ENCODE results near the gene ARID1B. TPM values are rescaled to one million over a fixed set of nuclear protein-coding genes. Genes with fewer than 3 reads are reported as not detected.

The ARID1B gene
- total and polyA plus RNA-seq, 2 of the 4 experiments (the other 2 are of a cell fraction): 14.5 to 20.1 TPM

GRCh38 chr6:157013649-157014304 lies 236.6 kb downstream of the ARID1B start:
- no peak overlapping the region for H2BK15ac ChIP-seq (ENCODE audit: low read depth, low read length)
- POLR2A ChIA-PET (ENCODE audit: unreplicated experiment): no interaction called here

More at GRCh38 chr6:157013649-157014304, 236.6 kb downstream of the ARID1B start:
- Histone ChIP-seq H3K36me3 (ENCODE audit: control insufficient read depth, insufficient read depth, low read length) (no peaks in the 10 kb centered on the region), H3K14ac (replicated peaks; ENCODE audit: low read depth, low read length) (no peak overlapping the region), H3K18ac (ENCODE audit: low read depth, low read length) (no peak overlapping the region), H4K91ac (ENCODE audit: insufficient read depth, low read depth, low read length) (no peak overlapping the region), H3K79me1 (ENCODE audit: low read depth in 1 of 2, low read length in 2 of 2) (peaks cover 39 to 68% of the 10 kb centered on the region in 2 experiments), H3K23ac (ENCODE audit: low read depth, low read length) (no peak overlapping the region), H3K4me3 (ENCODE audit: insufficient read depth, low read depth, low read length) (no peak overlapping the region), H4K20me1 (ENCODE audit: insufficient read depth, low read length) (peaks cover 6% of the 10 kb centered on the region; the same call in 1 of the 2 replicates), H2BK20ac (ENCODE audit: low read depth, low read length) (no peak overlapping the region), H3K27me3 (ENCODE audit: control insufficient read depth, insufficient read depth, low read length) (no peaks in the 10 kb centered on the region), H3K27ac (ENCODE audit: insufficient read depth, low read length) (no peak overlapping the region), H2AK5ac (ENCODE audit: low read depth, low read length) (no peak overlapping the region), H3K4me1 (ENCODE audit: control insufficient read depth, insufficient read depth, low read length) (peaks cover 2% of the 10 kb centered on the region), H3K9me1 (ENCODE audit: insufficient read depth, low read length) (peaks cover 1% of the 10 kb centered on the region), H4K8ac (ENCODE audit: low read depth in 2 of 2, low read length in 2 of 2) (no peak overlapping the region), H3K9me3 (ENCODE audit: control insufficient read depth, insufficient read depth, low read length) (no peaks in the 10 kb centered on the region), H2BK5ac (ENCODE audit: low read depth, low read length, poor library complexity, severe bottlenecking) (no peak overlapping the region), H2AK9ac (replicated peaks; ENCODE audit: low read depth, low read length, poor library complexity) (no peak overlapping the region), H4K5ac (ENCODE audit: low read depth, low read length) (no peak overlapping the region), H3K56ac (ENCODE audit: extremely low read depth, insufficient read depth, low read length) (no peak overlapping the region), H2BK120ac (ENCODE audit: low read depth, low read length) (no peak overlapping the region), H3K4me2 (ENCODE audit: low read depth, low read length) (no peak overlapping the region), H3K9ac (ENCODE audit: low read depth, low read length) (no peak overlapping the region), H2AFZ (replicated peaks; ENCODE audit: low read length, poor library complexity) (no peak overlapping the region), H3K4ac (ENCODE audit: low read depth, low read length) (no peak overlapping the region)
- BruUV-seq (replicated peaks): no TSS peak
- 92% methylated on average over 2 of the region's 7 CpGs; no CpG with 5 or more reads in 1 of the 2 experiments for WGBS, 2 experiments (ENCODE audit: extremely low coverage in 2 of 2, insufficient read length in 1 of 2)
- peak; percentile 66 for TF ChIP-seq MAFK (IDR thresholded peaks at IDR 0.05; ENCODE audit: low read depth, low read length)
- TF ChIP-seq ELK1 (IDR thresholded peaks at IDR 0.05; ENCODE audit: borderline replicate concordance, low read depth, low read length): no peak
- ATAC-seq (ENCODE audit: low read depth): no peak
- intact Hi-C loops (cut with micrococcal nuclease) (loop anchor here (2.0 kb wide), 1 partner anchor 17 kb away; no protein-coding TSS in a partner anchor), in situ Hi-C loops (cut with MboI; ENCODE audit: low sequenced_read_pairs) (loop anchor here (10.0 kb wide), 2 partner anchors 229 to 449 kb away; no protein-coding TSS in a partner anchor), dilution Hi-C loops (cut with HindIII; ENCODE audit: low sequenced_read_pairs, unreplicated experiment) (no loop called here)
- CTCF ChIA-PET: no interaction called here
- no peak for DNase-seq

Data from IMR-90 (cell line).